ENCODE data around the gene APOH.

Gene APOH

GRCh38 chr17:66190738-66191592 lies 38.2 kb downstream of the APOH start:
- peak; percentile 65 for DNase-seq

- no peak for DNase-seq
Measured at GRCh38 chr17:66187718-66188117, 41.5 kb downstream of the APOH start.

GRCh38 chr17:66185862-66186261 lies 43.4 kb downstream of the APOH start:
- DNase-seq: no peak

GRCh38 chr17:66184392-66184791 lies 44.8 kb downstream of the APOH start:
- no peak for DNase-seq

- no peak for DNase-seq
Measured at GRCh38 chr17:66183529-66183928, 45.7 kb downstream of the APOH start.

GRCh38 chr17:66178642-66179041 lies 50.6 kb downstream of the APOH start:
- no peak for DNase-seq

- no peak for DNase-seq
Measured at GRCh38 chr17:66177048-66177447, 52.2 kb downstream of the APOH start.

GRCh38 chr17:66175892-66176291 lies 53.3 kb downstream of the APOH start:
- DNase-seq: no peak

GRCh38 chr17:66172691-66173223 lies 56.5 kb downstream of the APOH start:
- no peak for DNase-seq

GRCh38 chr17:66172144-66172543 lies 57.1 kb downstream of the APOH start:
- no peak for DNase-seq

- no peak for DNase-seq
Measured at GRCh38 chr17:66171692-66172091, 57.5 kb downstream of the APOH start.

- no peak for DNase-seq
Measured at GRCh38 chr17:66171172-66171571, 58.0 kb downstream of the APOH start.

- peak; percentile 10 for DNase-seq
Measured at GRCh38 chr17:66169839-66170238, 59.4 kb downstream of the APOH start.

- no peak for DNase-seq
Measured at GRCh38 chr17:66167189-66167815, 61.9 kb downstream of the APOH start.

- DNase-seq: peak; percentile 69
Measured at GRCh38 chr17:66165537-66166123, 63.6 kb downstream of the APOH start.

Data from fibroblast of skin of right biceps (primary cell).